WTC11 (cell line): ENCODE results near the gene VWA5A. TPM values are rescaled to one million over a fixed set of nuclear protein-coding genes. Genes with fewer than 3 reads are reported as not detected.

ENCODE experiments used
- ATAC-seq: fragments of 200-7000 bp; cut with Tn5 transposase; 2 replicates; pipeline ENCODE4 v1.10.0; 2021; ENCODE audit warnings: mild to moderate bottlenecking, moderate library complexity
- CTCF ChIA-PET: fragments of 300-600 bp; sonication (Branson Sonifier 250); formaldehyde crosslinking; loops from one replicate; lab custom pipeline; 2021; ENCODE audit warnings: antibody characterized with exemption; lab: Charles Lee
- POLR2A ChIA-PET: fragments of 350-600 bp; sonication (Branson Sonifier 250); formaldehyde crosslinking; loops from one replicate; lab custom pipeline; 2021; ENCODE audit warnings: antibody characterized with exemption; lab: Charles Lee
- DNase-seq: peaks from one replicate; pipeline ENCODE4 v3.0.0; 2021; ENCODE audit warnings: low spot score
- H3K27ac Mint-ChIP-seq: 2 replicates; pipeline ENCODE4 v1.8.0; 2021; ENCODE audit warnings: mixed read lengths
- H3K27me3 Mint-ChIP-seq: 2 replicates; pipeline ENCODE4 v1.8.0; 2021; ENCODE audit warnings: low read depth, mild to moderate bottlenecking, moderate library complexity, mixed read lengths
- H3K36me3 Mint-ChIP-seq: 2 replicates; pipeline ENCODE4 v1.8.0; 2021; ENCODE audit warnings: mixed read lengths
- H3K4me1 Mint-ChIP-seq: 2 replicates; pipeline ENCODE4 v1.8.0; 2022; ENCODE audit warnings: mixed read lengths
- H3K4me3 Mint-ChIP-seq: 2 replicates; pipeline ENCODE4 v1.8.0; 2021; ENCODE audit warnings: mild to moderate bottlenecking, moderate library complexity, mixed read lengths
- H3K9me3 Mint-ChIP-seq: 2 replicates; pipeline ENCODE4 v1.8.0; 2021; ENCODE audit warnings: mixed read lengths
- CREM ChIP-seq: sonication (generic); formaldehyde crosslinking; IDR thresholded peaks from 2 replicates; pipeline ENCODE4 v1.8.1; 2022; ENCODE audit warnings: mild to moderate bottlenecking, missing genetic modification reagents, moderate library complexity
- FOXJ3 ChIP-seq: sonication (generic); formaldehyde crosslinking; IDR thresholded peaks from 2 replicates; pipeline ENCODE4 v1.9.0; 2021; ENCODE audit warnings: missing genetic modification reagents, mild to moderate bottlenecking, borderline replicate concordance
- GABPB1 ChIP-seq: sonication (generic); formaldehyde crosslinking; IDR thresholded peaks from 2 replicates; pipeline ENCODE4 v1.8.1; 2023; ENCODE audit warnings: mild to moderate bottlenecking, missing genetic modification reagents
- IRF2 ChIP-seq: sonication (generic); formaldehyde crosslinking; IDR thresholded peaks from 2 replicates; pipeline ENCODE4 v1.8.0; 2022; ENCODE audit warnings: low read depth, missing genetic modification reagents, borderline replicate concordance
- NR2C2 ChIP-seq: sonication (generic); formaldehyde crosslinking; IDR thresholded peaks from 2 replicates; pipeline ENCODE4 v1.8.0; 2022; ENCODE audit warnings: mild to moderate bottlenecking, missing genetic modification reagents
- OVOL2 ChIP-seq: fragments of 250-450 bp; sonication (Bioruptor Pico); IDR thresholded peaks from 2 replicates; pipeline ENCODE4 v1.9.0; 2021; ENCODE audit warnings: mild to moderate bottlenecking, borderline replicate concordance
- RELA ChIP-seq: sonication (generic); formaldehyde crosslinking; IDR thresholded peaks from 2 replicates; pipeline ENCODE4 v1.8.1; 2022; ENCODE audit warnings: missing genetic modification reagents, mild to moderate bottlenecking, borderline replicate concordance
- ZNF281 ChIP-seq: sonication (generic); formaldehyde crosslinking; IDR thresholded peaks from 2 replicates; pipeline ENCODE4 v1.8.0; 2023; ENCODE audit warnings: mild to moderate bottlenecking, missing genetic modification reagents
- ZNF532 ChIP-seq: fragments of 250-450 bp; sonication (Bioruptor Pico); IDR thresholded peaks from 2 replicates; pipeline ENCODE4 v1.9.0; 2021; ENCODE audit warnings: mild to moderate bottlenecking, borderline replicate concordance
- total RNA-seq: library from RNA; stranded (reverse); gene quantifications from 3 replicates; pipeline ENCODE4 v1.2.3, GENCODE V29; 2021
- TF ChIP-seq, protein P1 (sequence below): sonication (generic); formaldehyde crosslinking; IDR thresholded peaks from 2 replicates; pipeline ENCODE4 v1.8.0; 2023; ENCODE audit warnings: missing genetic modification reagents
- TF ChIP-seq, protein P2 (sequence below): fragments of 250-450 bp; sonication (Bioruptor Pico); IDR thresholded peaks from 2 replicates; pipeline ENCODE4 v1.9.0; 2021; ENCODE audit warnings: moderate library complexity, mild to moderate bottlenecking, inconsistent platforms, borderline replicate concordance
- TF ChIP-seq, protein P3 (sequence below): sonication (generic); formaldehyde crosslinking; IDR thresholded peaks from 2 replicates; pipeline ENCODE4 v1.8.1; 2023; ENCODE audit warnings: mild to moderate bottlenecking, missing genetic modification reagents, moderate library complexity

VWA5A gene
- total RNA-seq, 1 experiment from 2014 or later: 19.5 TPM

DNA sequence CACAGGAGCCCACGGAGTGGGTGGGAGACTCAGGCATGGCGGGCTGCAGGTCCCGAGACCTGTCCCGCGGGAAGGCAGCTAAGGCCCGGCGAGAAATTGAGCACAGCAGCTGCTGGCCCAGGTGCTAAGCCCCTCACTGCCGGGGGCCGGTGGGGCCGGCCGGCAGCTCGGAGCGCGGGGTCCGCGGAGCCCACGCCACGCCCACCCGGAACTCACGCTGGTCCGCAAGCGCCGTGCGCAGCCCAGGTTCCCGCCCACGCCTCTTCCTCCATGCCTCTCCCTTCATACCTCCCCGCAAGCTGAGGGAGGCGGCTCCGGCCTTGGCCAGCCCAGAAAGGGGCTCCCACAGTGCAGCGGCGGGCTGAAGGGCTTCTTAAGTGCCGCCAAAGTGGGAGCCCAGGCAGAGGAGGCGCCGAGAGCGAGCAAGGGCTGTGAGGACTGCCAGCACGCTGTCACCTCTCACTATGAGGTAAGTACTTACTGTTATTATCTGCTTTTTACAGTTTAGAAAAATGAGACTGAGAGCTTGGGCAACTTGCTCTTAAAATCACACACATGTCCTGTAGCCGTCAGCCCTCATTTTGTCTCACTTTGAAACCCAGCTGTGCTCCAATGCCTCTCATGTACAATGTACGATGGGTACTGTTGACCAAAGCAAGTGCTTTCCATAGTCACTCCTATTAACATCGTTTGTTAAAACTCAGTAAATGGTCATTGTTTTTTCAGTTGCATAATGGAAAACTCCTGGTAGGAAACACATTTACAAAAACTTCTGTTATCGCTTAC is 55.7 kb downstream of the VWA5A start (continued):
- TF ChIP-seq ZNF281 (CRISPR knock-in tag) (no peak), CREM (CRISPR knock-in tag) (no peak)

DNA sequence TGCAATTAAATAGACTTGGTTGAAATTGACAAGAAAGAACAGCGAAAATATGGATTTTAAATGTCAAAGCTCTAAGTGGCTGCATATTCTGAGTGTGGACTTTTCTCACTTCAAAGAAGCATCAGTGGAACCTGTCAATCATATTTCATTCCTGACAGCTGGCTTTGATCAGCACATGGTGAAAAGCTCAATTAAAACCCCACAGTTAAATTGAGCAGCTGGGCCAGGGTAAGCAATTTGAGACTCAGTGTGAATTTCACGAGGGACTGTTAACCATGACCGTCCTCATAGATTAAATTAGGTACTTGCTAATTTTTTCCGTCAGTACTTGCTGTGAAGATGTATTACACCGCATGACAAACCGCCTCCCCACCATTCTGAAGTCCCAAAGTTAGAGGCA is 56.9 kb downstream of the VWA5A start:
- no peak overlapping the region for H3K27ac Mint-ChIP-seq
- ATAC-seq: no peak
- H3K27me3 Mint-ChIP-seq: peaks cover 62% of the 10 kb centered on the region
- DNase-seq: no peak
- H3K4me3 Mint-ChIP-seq: no peak overlapping the region
- H3K36me3 Mint-ChIP-seq: peaks cover 6% of the 10 kb centered on the region
- CTCF ChIA-PET: no interaction called here
- TF ChIP-seq ZNF281 (CRISPR knock-in tag): no peak
- TF ChIP-seq OVOL2 (CRISPR knock-in tag): no peak
- no peak for TF ChIP-seq GABPB1
- TF ChIP-seq, protein P1, sequence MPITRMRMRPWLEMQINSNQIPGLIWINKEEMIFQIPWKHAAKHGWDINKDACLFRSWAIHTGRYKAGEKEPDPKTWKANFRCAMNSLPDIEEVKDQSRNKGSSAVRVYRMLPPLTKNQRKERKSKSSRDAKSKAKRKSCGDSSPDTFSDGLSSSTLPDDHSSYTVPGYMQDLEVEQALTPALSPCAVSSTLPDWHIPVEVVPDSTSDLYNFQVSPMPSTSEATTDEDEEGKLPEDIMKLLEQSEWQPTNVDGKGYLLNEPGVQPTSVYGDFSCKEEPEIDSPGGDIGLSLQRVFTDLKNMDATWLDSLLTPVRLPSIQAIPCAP (CRISPR knock-in tag): no peak
- TF ChIP-seq FOXJ3 (CRISPR knock-in tag): no peak
- no peak for TF ChIP-seq RELA (CRISPR knock-in tag)
- TF ChIP-seq IRF2: no peak
- TF ChIP-seq ZNF532 (CRISPR knock-in tag): no peak
- TF ChIP-seq NR2C2 (CRISPR knock-in tag): no peak
- TF ChIP-seq, protein P2, sequence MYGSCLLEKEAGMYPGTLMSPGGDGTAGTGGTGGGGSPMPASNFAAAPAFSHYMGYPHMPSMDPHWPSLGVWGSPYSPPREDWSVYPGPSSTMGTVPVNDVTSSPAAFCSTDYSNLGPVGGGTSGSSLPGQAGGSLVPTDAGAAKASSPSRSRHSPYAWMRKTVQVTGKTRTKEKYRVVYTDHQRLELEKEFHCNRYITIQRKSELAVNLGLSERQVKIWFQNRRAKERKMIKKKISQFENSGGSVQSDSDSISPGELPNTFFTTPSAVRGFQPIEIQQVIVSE (CRISPR knock-in tag): no peak
- TF ChIP-seq, protein P3, sequence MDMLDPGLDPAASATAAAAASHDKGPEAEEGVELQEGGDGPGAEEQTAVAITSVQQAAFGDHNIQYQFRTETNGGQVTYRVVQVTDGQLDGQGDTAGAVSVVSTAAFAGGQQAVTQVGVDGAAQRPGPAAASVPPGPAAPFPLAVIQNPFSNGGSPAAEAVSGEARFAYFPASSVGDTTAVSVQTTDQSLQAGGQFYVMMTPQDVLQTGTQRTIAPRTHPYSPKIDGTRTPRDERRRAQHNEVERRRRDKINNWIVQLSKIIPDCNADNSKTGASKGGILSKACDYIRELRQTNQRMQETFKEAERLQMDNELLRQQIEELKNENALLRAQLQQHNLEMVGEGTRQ (CRISPR knock-in tag): no peak
- peaks cover 18% of the 10 kb centered on the region for H3K4me1 Mint-ChIP-seq
- H3K9me3 Mint-ChIP-seq: peaks cover 8% of the 10 kb centered on the region
- POLR2A ChIA-PET: interaction anchor here (0.6 kb wide), 1 partner anchor 1734 kb away, joined by 3 read pairs; no protein-coding TSS in a partner anchor
